Spleen (tissue), 11 donors: ENCODE data around the gene CHCHD6. TPM values are rescaled to one million over a fixed set of nuclear protein-coding genes. Genes with fewer than 3 reads are reported as not detected.

Experiments used
- DNase-seq: peaks from one replicate; pipeline ENCODE4 v3.0.0-alpha.2; 2020
- H3K27ac ChIP-seq, 8 donors: fragments of 200-600 bp; sonication (generic) in 7 of 8; 1 replicate in 4 of 8; 2 replicates in 4 of 8; pipeline versions ENCODE4 v1.5.0 to v1.8.0; 2016 to 2021; ENCODE audit warnings: inconsistent platforms in 4 of 8, mild to moderate bottlenecking in 4 of 8, moderate library complexity in 1 of 8
- H3K27me3 ChIP-seq, 7 donors: fragments of 200-600 bp; sonication (generic) in 6 of 7; replicated peaks in 1 of 7; 1 replicate in 4 of 7; 2 replicates in 3 of 7; pipeline versions ENCODE4 v1.5.0 to v1.8.0; 2016 to 2021; ENCODE audit warnings: inconsistent platforms in 3 of 7, mild to moderate bottlenecking in 1 of 7
- H3K36me3 ChIP-seq, 6 donors: fragments of 200-600 bp; sonication (generic) in 5 of 6; 1 replicate in 4 of 6; 2 replicates in 2 of 6; pipeline versions ENCODE4 v1.5.0 to v1.8.0; 2016 to 2021; ENCODE audit warnings: inconsistent platforms in 2 of 6
- H3K4me1 ChIP-seq, 6 donors: fragments of 200-600 bp; sonication (generic) in 5 of 6; 1 replicate in 3 of 6; 2 replicates in 3 of 6; pipeline versions ENCODE4 v1.5.0 to v1.8.0; 2016 to 2021; ENCODE audit warnings: inconsistent platforms in 3 of 6
- H3K4me3 ChIP-seq, 8 donors: fragments of 200-600 bp; sonication (generic) in 7 of 8; 1 replicate in 4 of 8; 2 replicates in 4 of 8; pipeline versions ENCODE4 v1.5.0 to v1.8.0; 2016 to 2021; ENCODE audit warnings: inconsistent platforms in 4 of 8, mild to moderate bottlenecking in 4 of 8, moderate library complexity in 2 of 8
- H3K9me3 ChIP-seq, 8 donors: fragments of 200-600 bp; sonication (generic) in 7 of 8; 1 replicate in 4 of 8; 2 replicates in 4 of 8; pipeline versions ENCODE4 v1.5.0 to v1.8.0; 2016 to 2021; ENCODE audit warnings: inconsistent platforms in 4 of 8
- POLR2A ChIP-seq, 3 donors: fragments of 450-650 bp; IDR thresholded peaks; one replicate each; pipeline ENCODE4 v1.5.1; 2017; ENCODE audit warnings: antibody characterized with exemption in 3 of 3, mild to moderate bottlenecking in 1 of 3
- POLR2AphosphoS5 ChIP-seq, 3 donors: sonication (generic); formaldehyde crosslinking; IDR thresholded peaks; one replicate each; pipeline ENCODE4 v1.5.1; 2017; ENCODE audit warnings: antibody characterized with exemption in 3 of 3
- WGBS, 5 donors: extraction: QIAGEN DNeasy Blood & Tissue Kit in 3 of 5; methylation state at CpG; one replicate each; pipeline versions ENCODE4 v1.1.5 to v1.1.7; 2013 to 2018; 5-methylcytosine and 5-hydroxymethylcytosine counted together
- intact Hi-C: fragments of 100-400 bp; cut with DNase I; formaldehyde crosslinking; loops from one replicate; pipeline ENCODE4 v1.15.0; 2023; ENCODE audit warnings: low total_unique reads
- polyA plus RNA-seq, 3 donors: library from polyadenylated mRNA; stranded (reverse); fragments of 200-250 nt; gene quantifications; one replicate each; pipeline ENCODE4 v1.2.1, GENCODE V29; 2013
- total RNA-seq, 7 donors: library from RNA; depleted of rRNA in 3 of 7; stranded (reverse); fragments of >200 nt in 3 of 7; fragmentation: NEBNext Ultra II Directional in 4 of 7; extraction: Animal tissue kit (Norgen Biotek cat#: 25700) in 4 of 7; gene quantifications; one replicate each; pipeline versions ENCODE4 v1.1.0 to v1.2.1, GENCODE V29; 2016 to 2021
- TF ChIP-seq, protein P1 (sequence below), 11 experiments: fragments of 200-600 bp in 7 of 11; fragments of 450-650 bp in 4 of 11; sonication (generic) in 4 of 11; IDR thresholded peaks in 8 of 11; conservative IDR thresholded peaks in 3 of 11; 1 replicate in 7 of 11; 2 replicates in 4 of 11; pipeline versions ENCODE4 v1.4.0 to v1.8.0; 2016 to 2021; ENCODE audit warnings: antibody characterized with exemption in 11 of 11, inconsistent platforms in 4 of 11, mild to moderate bottlenecking in 1 of 11
- donor health status: healthy with polysubstance abuse.
- donor health status: DM: no; HTN: no; CAD: no; lungs with moderate emphysema.
- donor health status: DM: no; HTN: no; CAD: no.
- donor health status: Bipolar disorder and iron deficiency.
- donor health status: healthy.
- donor health status: DM: no; HTN: no; CAD: no.
- donor health status: DM: yes; HTN: yes; CAD: no.

Gene CHCHD6
- total and polyA plus RNA-seq, 10 donors: 6.3 to 39.1 (median 11.8) TPM

DNA sequence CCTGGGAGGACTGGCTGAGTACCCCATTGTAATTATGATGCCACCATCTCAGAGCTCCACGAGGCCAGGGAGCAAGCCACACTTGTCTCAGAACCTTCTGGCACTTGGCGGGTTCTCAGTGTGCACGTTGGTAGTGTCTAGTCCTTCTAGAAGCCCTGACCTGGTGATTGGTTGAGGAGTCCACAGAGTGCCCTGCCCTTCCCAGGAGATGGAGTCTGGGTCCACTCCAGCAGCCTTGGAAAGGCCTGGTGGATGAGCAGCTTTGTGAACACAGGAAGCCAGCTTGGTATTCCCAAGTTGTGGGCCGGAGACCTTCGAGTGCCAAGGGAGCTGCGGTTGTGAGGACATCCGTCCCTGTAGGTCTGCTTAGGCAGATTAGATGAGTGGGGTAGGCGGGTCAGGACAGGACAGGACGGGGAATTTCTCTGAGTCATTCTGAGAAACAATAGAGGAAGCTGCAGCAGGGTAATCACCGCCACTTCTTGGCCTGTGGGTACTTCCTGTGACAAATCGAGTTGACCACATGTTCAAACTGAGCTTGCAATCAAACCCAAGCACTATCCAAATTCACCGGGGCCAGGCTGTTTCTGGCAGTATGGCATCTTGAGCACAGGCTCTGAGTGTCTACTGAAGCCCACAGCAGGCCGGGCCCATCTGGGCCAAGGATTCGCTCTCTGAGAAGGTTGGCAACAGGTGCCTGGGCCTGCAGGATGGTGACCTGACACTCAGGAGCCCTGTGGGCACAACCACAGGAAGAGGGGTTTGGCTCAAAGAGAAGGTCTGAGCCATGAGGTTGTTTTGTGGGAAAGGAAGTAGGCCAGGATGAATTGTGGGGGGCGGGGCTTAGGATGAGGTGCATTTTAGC is 207.4 kb downstream of the CHCHD6 start:
- 7 to 26% (median 11%) methylated on average over 15 of the region's 15 CpGs for WGBS, 5 donors
- Histone ChIP-seq H3K36me3 (peaks cover 0 to 15% (median 0%) of the 10 kb centered on the region in 6 donors), H3K27me3 (peaks cover 0 to 70% (median 0%) of the 10 kb centered on the region in 7 donors), H3K27ac (peak overlapping the region; percentile 38 to 84 (median 76)), H3K4me1 (peaks cover 18 to 66% (median 49%) of the 10 kb centered on the region in 6 donors), H3K4me3 (peak overlapping the region in 1 of 8 donors; percentile 27), H3K9me3 (no peaks in the 10 kb centered on the region)
- peak; percentile 89 for DNase-seq
- intact Hi-C loops: no loop called here
- TF ChIP-seq POLR2AphosphoS5 (IDR thresholded peaks at IDR 0.05): peak; percentile 32 to 90 (median 86)
- TF ChIP-seq, protein P1, sequence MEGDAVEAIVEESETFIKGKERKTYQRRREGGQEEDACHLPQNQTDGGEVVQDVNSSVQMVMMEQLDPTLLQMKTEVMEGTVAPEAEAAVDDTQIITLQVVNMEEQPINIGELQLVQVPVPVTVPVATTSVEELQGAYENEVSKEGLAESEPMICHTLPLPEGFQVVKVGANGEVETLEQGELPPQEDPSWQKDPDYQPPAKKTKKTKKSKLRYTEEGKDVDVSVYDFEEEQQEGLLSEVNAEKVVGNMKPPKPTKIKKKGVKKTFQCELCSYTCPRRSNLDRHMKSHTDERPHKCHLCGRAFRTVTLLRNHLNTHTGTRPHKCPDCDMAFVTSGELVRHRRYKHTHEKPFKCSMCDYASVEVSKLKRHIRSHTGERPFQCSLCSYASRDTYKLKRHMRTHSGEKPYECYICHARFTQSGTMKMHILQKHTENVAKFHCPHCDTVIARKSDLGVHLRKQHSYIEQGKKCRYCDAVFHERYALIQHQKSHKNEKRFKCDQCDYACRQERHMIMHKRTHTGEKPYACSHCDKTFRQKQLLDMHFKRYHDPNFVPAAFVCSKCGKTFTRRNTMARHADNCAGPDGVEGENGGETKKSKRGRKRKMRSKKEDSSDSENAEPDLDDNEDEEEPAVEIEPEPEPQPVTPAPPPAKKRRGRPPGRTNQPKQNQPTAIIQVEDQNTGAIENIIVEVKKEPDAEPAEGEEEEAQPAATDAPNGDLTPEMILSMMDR (IDR thresholded peaks at IDR 0.05 in 8 of 11, conservative IDR thresholded peaks at IDR 0.05 in 3 of 11): no peak
- no peak for TF ChIP-seq POLR2A (IDR thresholded peaks at IDR 0.05)

DNA sequence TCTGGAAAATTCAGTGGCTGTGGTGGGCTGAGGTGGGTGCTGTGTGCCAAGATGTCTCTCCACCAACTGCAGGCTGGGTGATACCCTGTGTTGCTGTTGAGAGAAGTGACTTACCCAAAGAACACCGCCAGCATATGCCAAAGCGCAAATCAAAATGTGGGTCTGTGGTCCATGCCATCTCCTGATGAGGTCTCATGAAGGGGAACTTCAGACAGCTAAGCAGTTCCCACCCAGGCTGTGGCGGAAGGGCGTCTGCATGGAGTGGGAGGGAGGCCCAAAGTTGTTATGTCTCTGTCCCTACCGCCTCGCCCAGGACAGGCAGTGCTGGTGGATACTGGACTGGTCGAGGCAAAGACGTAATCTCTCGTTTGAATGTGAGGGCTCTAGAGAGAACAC is 208.0 kb downstream of the CHCHD6 start:
- 54 to 87% (median 72%) methylated on average over 9 of the region's 9 CpGs for WGBS, 5 donors
- intact Hi-C loops: no loop called here
- TF ChIP-seq, protein P1 (IDR thresholded peaks at IDR 0.05 in 8 of 11, conservative IDR thresholded peaks at IDR 0.05 in 3 of 11): no peak
- TF ChIP-seq POLR2AphosphoS5 (IDR thresholded peaks at IDR 0.05) (no peak), POLR2A (IDR thresholded peaks at IDR 0.05) (no peak)
- Histone ChIP-seq H3K9me3 (no peaks in the 10 kb centered on the region), H3K27me3 (peaks cover 0 to 70% (median 0%) of the 10 kb centered on the region in 7 donors), H3K4me3 (peak overlapping the region in 1 of 8 donors; percentile 27), H3K4me1 (peaks cover 18 to 66% (median 49%) of the 10 kb centered on the region in 6 donors), H3K27ac (peak overlapping the region in 7 of 8 donors; percentile 56 to 84 (median 79)), H3K36me3 (peaks cover 0 to 21% (median 0%) of the 10 kb centered on the region in 6 donors)
- DNase-seq: no peak

DNA sequence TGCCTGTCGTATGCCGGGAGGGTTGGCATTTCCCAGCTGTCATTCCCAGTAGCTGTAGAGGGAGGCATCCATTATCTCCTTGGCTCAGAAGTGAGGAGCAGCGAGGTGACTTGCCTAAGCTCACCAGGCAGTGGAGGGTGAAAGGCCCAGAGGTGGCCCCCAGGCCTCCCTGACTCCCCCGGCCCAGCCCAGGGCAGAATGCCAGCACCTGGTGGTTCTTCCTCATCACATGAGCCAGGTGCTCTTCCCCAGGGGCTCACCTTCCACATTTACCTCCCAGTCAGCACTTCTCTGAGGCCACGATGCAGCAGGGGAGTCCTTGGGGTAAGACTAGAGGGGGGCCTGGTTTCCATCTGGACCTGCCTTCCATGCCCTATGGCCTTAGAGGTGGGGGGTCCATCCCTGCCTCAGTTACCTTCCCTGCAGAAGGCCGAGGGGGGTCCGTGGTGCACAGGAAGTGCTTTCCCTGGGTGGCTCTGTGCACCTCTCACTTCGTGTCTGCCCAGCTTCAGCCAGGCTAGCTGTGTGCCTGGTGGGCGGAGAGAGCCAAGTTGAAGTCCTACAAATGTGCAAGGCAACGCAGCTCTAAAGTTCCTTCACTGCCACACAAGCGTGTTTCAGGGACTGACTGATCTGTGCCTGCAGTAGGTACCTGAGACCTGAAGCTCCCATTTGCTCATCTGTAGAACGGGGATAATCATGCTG is 208.6 kb downstream of the CHCHD6 start:
- Histone ChIP-seq H3K27me3 (peaks cover 0 to 69% (median 0%) of the 10 kb centered on the region in 7 donors), H3K27ac (peak overlapping the region in 5 of 8 donors; percentile 74 to 84 (median 81)), H3K4me1 (peaks cover 18 to 65% (median 49%) of the 10 kb centered on the region in 6 donors), H3K9me3 (no peaks in the 10 kb centered on the region), H3K4me3 (peak overlapping the region in 1 of 8 donors; percentile 27), H3K36me3 (peaks cover 0 to 25% (median 0%) of the 10 kb centered on the region in 6 donors)
- TF ChIP-seq POLR2A (IDR thresholded peaks at IDR 0.05) (no peak), POLR2AphosphoS5 (IDR thresholded peaks at IDR 0.05) (no peak)
- TF ChIP-seq, protein P1 (IDR thresholded peaks at IDR 0.05 in 8 of 11, conservative IDR thresholded peaks at IDR 0.05 in 3 of 11): no peak
- WGBS, 5 donors: 84 to 92% (median 87%) methylated on average over 9 to 12 of the region's 12 CpGs
- intact Hi-C loops: no loop called here
- peak; percentile 76 for DNase-seq
